GM18511 (cell line): ENCODE measurements around the gene ALKBH5.

Experiments
- ATAC-seq: cut with Tn5 transposase; IDR thresholded peaks from one replicate; pipeline ENCODE4 v1.9.1; 2021; ENCODE audit warnings: mild to moderate bottlenecking, moderate library complexity; ENCODE audit not compliant: unreplicated experiment

The ALKBH5 gene

GRCh38 chr17:18183334-18184142 lies at the start of gene ALKBH5:
Gene ALKBH5, plus strand, starts transcription at chr17:18183828. Its CDS starts 416 bp downstream, at chr17:18184244.
- peak; percentile 87 for ATAC-seq

GRCh38 chr17:18136357-18136756 lies 47.3 kb upstream of the ALKBH5 start:
- ATAC-seq: no peak

GRCh38 chr17:18138065-18138749 lies 45.4 kb upstream of the ALKBH5 start:
- ATAC-seq: no peak

GRCh38 chr17:18139092-18139491 lies 44.5 kb upstream of the ALKBH5 start:
- no peak for ATAC-seq

GRCh38 chr17:18139498-18139897 lies 44.1 kb upstream of the ALKBH5 start:
- ATAC-seq: no peak

GRCh38 chr17:18139949-18140348 lies 43.7 kb upstream of the ALKBH5 start:
- ATAC-seq: no peak

- no peak for ATAC-seq
Measured at GRCh38 chr17:18140648-18141047, 43.0 kb upstream of the ALKBH5 start.

- ATAC-seq: no peak
Measured at GRCh38 chr17:18141210-18141803, 42.3 kb upstream of the ALKBH5 start.

GRCh38 chr17:18142417-18142816 lies 41.2 kb upstream of the ALKBH5 start:
- no peak for ATAC-seq

- no peak for ATAC-seq
Measured at GRCh38 chr17:18143044-18143936, 40.3 kb upstream of the ALKBH5 start.

GRCh38 chr17:18144261-18144660 lies 39.4 kb upstream of the ALKBH5 start:
- no peak for ATAC-seq

- no peak for ATAC-seq
Measured at GRCh38 chr17:18144855-18145254, 38.8 kb upstream of the ALKBH5 start.

GRCh38 chr17:18145811-18146210 lies 37.8 kb upstream of the ALKBH5 start:
- ATAC-seq: no peak

- no peak for ATAC-seq
Measured at GRCh38 chr17:18146259-18146658, 37.4 kb upstream of the ALKBH5 start.

- ATAC-seq: no peak
Measured at GRCh38 chr17:18146980-18147379, 36.6 kb upstream of the ALKBH5 start.

- ATAC-seq: no peak
Measured at GRCh38 chr17:18148586-18148985, 35.0 kb upstream of the ALKBH5 start.

GRCh38 chr17:18151290-18151689 lies 32.3 kb upstream of the ALKBH5 start:
- ATAC-seq: no peak

GRCh38 chr17:18155179-18155578 lies 28.4 kb upstream of the ALKBH5 start:
- no peak for ATAC-seq

GRCh38 chr17:18156171-18156975 lies 27.3 kb upstream of the ALKBH5 start:
- no peak for ATAC-seq

GRCh38 chr17:18156976-18157280 lies 26.7 kb upstream of the ALKBH5 start:
- no peak for ATAC-seq
